NCI-H146 treated with DMSO at 0.1 percent for 48 hours (cell line): ENCODE results near the gene DDX19B.
"Not testable (repeated sequence)": the region's sequence is repeated elsewhere in the genome, so short reads cannot be mapped to it uniquely, and the experiment has no call there.

Experiments
- DNase-seq: peaks from one replicate; lab custom pipeline; 2025; ENCODE audit not compliant: unreplicated experiment; lab: John Stamatoyannopoulos, UW

The DDX19B gene

DNA sequence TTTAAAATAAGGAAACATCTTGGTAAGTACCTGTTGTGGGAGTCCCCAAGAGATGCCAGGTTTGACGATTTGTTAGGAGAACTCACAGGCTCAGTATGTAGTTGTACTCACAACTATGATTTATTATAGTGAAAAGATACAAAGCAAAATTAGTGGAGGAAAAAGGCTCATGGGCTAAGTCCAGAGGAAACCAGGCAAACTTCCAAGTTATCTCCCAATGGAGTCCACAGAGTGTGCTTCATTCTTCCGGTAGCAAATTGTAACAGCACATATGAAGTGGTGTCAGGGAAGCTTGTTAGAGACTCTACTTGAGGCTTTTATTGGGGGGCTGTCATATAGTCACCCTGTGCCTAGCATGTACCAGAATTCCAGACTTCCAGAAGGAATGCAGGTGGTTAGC lies 50.0 kb downstream of the DDX19B start:
- DNase-seq = no peak

DNA sequence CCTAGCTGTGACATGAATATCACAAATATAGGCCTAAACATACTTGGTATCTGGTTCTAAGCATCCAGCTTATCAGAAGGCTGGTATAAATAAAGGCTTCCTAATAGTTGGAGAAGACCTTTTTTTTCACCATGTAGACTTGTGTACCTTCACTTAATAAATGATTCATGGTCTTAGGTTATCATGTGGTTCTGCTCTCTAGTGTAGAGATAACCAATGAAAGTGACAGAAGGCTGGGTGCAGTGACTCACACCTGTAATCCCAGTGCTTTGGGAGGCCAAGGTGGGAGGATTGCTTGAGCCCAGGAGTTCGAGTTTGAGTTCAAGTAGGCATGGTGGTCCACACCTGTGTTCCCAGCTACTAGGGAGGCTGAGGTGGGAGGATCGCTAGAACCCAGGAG lies 50.8 kb downstream of the DDX19B start:
- DNase-seq = no peak

DNA sequence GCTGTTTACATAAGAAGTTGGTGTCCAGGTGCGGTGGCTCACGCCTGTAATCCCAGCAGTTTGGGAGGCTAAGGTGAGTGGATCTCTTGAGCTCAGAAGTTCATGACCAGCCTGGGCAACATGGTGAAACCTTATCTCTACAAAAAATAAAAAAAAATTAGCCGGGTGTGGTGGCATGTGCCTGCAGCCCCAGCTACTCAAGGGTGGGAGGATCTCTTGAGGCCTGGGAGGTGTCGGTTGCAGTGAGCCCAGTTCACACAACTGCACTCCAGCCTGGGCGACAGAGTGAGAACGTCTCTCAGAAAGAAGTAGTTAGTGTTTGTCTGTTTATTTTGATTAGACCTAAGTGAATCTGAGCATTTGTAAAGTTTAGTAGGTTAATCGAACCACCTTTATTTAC lies 60.6 kb downstream of the DDX19B start:
- no peak for DNase-seq

DNA sequence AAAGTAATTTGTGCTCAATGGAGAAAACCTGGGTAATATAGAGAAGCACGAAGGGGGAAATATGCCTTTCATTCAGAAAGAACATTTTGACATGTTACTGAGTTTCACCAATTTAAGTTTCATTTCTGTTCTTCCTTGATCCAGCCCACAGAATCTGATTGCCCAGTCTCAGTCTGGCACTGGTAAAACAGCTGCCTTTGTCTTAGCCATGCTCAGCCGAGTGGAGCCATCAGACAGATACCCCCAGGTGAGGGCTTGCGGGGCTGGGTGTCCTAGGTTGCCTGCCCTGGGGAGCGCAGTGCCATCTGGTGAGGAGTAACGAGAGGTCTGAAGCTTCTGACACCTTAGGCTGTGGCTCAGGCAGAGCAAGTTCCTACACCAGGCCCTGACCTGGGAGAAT lies 65.4 kb downstream of the DDX19B start:
- DNase-seq = no peak

DNA sequence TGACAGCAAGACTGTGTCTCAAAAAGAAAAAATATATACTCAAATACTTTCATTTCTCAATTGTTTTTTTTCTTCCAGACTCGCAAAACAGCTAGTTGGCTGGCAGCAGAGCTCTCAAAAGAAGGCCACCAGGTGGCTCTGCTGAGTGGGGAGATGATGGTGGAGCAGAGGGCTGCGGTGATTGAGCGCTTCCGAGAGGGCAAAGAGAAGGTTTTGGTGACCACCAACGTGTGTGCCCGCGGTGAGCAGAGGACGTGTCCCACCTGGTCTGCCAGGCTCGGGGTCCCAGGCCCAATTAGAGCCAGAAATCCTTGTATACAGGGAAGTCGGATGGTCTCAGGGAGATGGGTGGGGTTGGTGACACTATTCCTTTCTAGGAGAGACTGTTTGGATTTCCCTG lies 71.2 kb downstream of the DDX19B start:
- DNase-seq = not testable (repeated sequence)

DNA sequence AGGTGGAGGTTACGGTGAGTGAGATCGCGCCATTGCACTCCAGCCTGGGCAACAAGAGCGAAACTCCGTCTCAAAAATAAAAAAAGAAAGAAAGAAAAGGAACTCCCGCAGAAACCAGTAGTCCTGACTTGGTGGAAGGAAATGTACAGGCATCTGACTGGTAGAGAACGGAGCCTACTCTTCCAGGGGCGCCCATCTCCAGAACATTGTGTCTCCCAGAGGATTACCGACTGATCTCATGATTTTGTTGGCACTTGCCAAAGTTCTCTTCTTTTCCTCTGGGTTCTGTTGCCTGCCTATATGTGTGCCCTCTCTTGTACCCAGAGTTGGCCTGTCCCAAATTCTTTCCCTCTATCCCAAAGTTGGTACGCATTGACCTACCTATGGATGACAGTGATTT lies 71.9 kb downstream of the DDX19B start:
- no peak for DNase-seq

DNA sequence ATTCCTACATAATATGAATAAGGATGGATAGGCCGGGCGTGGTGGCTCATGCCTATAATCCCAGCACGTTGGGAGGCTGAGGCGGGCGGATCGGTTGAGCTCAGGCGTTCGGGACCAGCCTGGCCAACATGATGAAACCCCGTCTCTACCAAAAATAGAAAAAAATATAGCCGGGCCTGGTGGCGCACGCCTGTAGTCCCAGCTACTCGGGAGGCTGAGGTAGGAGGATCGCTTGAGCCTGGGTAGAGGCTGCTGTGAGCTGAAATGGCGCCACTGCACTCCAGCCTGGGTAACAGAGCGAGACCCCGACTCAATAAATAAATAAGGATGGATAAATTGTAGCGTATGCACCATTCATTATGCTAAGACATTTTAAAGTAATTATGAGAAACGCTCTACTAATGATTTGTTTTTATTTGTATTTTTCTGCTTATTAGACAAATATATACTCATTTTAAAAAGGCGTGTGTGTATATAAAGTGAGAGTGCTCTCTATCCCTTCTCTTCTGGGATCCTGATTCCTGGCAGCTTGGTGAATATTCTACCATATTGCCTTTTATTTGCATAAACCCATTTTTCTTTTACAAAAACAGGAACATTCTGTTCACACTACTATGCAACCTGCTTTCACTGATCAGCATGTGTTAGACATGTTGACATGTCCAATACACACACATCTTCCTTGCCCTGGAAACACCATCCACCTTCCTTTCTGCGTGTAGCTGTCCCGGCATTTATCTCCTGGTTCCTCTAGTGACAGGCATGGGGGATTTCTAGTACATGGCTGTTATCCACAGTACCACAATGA lies 74.1 kb downstream of the DDX19B start:
- no peak for DNase-seq

DNA sequence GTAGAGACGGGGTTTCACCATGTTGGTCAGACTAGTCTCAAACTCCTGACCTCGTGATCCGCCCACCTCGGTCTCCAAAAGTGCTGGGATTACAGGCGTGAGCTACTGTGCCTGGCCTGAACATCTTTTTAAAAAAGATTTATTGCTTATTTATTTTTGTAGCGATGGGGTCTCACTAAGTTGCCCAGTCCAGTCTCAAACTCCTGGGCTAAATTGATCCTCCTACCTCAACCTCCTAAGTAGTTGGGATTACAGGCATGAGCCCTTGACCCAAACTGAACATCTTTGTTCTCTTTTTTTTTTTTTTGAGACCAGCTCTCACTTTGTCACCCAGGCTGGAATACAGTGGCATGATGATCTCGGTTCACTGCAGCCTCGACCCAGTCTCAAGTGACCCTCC lies 75.2 kb downstream of the DDX19B start:
- no peak for DNase-seq

DNA sequence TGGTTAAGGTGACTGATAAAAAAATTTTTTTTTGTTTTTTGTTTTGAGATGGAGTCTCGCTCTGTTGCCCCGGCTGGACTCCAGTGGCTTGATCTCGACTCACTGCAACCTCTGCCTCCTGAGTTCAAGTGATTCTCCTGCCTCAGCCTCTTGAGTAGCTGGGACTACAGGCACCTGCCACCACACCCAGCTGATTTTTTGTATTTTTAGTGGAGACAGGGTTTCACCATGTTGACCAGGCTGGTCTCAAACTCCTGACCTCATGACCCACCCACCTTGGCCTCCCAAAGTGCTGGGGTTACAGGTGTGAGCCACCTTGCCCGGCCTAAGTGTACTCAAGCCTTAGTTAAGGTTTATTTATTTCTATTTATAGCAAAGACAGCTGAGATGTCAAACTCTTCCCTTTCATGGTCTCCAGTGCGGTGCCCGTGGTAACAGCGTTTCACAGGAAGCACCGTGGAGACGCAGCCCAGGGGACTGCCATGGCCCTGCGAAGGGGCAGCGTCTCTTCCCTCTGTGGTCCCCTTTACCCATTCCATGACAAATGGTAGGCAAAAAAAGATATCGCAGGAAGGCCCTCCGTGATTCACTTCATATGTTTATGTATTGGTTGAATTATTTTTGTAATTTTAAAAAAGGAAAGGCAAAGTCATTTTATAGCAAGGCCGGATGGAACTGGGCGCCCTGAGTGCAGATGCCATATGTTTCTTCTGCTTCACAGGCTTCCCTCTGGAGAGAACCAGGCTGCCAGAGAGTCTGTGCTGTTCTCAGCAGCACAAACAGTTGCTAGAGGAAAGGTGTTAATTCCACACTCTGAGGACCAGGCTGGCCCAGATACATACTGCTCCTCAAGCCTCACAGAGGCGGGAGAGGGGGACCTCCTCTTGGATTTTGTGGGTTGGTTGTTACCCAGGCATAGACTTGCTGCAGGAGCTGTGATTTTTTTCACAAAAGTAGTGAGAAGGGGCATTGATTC lies 76.9 kb downstream of the DDX19B start:
- no peak for DNase-seq

DNA sequence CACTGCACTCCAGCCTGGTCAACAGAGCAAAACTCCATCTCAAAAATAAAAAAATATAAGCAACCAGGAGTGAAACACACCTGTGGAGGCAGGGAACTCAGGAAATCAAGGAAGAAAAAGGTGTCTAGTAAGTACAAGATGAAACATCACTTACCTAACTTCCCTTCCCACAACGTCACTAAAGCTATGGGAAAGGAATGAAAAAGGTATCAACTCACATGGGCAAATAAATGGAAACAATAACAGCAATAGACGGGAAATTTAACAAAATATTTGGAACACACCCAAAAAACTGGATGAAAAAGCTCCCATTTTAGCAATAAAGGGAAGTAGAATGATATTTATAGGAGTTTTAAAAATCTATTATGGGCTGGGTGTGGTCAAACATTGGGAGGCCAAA lies 78.8 kb downstream of the DDX19B start:
- DNase-seq = no peak

DNA sequence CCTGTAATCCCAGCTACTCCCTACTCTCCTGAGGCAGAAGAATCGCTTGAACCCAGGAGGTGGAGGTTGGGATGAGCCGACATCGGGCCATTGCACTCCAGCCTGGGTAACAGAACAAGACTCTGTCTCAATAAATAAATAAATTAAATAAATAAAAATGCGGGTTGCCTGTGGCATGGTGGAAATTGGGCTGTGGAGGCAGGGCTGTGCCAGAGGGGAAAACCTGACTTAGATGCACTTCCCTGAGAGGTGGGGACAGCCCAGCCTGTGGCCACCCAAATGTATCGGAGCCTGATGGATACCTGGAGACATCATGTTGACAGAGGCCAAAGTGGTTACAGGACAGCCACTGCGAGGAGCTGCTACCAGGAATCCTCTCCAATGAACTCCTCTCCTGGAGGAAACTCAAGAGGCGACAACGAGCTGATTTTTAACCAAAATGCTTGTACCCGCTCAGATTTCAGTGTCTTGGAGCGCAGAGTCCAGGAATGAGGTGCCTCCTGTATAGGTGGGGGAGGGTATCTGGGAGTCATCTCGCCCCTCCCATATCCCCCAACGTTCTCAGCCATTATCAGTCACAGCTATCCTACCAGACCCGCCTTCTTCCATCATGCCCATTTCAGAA lies 80.0 kb downstream of the DDX19B start:
- DNase-seq = no peak

DNA sequence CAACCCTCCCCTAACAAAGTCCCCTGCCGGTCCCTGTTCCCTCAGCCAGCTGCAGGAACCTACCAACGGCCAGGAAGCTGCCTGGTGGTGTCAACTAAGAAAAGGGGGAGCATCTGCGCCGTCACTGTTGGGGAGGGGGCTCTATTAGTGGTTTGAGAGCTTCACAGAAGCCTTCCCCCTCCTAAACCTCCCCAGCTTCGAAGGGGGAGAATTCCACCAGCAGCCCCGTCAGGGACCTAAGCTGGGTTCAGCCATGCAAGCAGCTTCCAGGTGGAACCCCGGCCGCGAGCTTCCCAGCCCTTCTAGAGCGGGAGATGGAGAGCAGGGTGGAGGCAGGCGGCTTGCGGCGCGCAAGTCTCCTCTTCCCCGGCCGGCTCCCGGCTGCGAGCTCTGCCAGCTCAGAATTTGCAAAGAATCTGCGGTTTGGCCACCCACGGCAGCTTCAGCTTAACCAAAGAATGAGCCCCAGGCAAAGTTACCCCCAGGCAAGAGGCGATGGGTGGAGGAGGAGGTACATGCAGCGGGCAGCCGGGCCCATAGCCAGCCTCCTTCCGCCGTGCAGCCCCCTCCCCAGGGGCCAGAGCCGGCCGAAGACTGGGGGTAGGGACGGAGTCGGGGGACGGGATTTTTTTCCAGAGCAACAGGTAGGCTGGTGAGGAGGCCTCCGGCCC lies 81.4 kb downstream of the DDX19B start:
- DNase-seq = peak; percentile 20

DNA sequence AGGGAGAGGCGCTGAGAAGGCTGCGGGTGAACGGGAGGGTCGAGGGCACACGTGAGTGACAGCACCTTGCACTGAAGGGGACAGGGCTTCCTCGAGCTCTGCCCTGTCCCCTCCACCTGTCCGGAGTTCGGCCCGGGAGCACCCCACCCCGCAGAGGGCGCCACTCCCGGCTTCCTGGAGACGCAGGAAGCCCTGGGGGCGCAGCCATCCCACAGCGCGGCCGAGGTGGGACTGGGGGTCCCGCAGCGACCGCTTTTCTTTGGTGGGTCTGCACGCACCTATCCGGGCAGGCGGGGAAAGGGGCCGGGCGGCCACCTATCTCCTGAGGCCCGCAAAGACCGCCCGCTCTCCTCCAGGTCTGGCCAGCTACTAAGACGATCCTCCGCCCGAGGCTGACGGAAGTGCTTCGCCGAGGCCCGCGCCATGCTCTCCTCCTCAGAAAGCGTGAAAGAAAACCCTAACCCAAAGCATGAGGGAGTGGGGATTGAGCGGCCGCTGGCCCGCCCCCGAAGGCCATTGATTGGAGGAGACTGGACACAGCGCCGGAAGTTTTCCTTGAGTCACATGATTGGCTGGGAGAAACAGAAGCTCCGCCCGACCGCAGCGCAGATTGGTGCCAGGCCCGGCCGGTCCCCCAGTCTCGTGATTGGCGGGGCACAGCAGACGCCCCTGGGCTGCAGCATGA lies 82.1 kb downstream of the DDX19B start:
- DNase-seq = peak; percentile 93

DNA sequence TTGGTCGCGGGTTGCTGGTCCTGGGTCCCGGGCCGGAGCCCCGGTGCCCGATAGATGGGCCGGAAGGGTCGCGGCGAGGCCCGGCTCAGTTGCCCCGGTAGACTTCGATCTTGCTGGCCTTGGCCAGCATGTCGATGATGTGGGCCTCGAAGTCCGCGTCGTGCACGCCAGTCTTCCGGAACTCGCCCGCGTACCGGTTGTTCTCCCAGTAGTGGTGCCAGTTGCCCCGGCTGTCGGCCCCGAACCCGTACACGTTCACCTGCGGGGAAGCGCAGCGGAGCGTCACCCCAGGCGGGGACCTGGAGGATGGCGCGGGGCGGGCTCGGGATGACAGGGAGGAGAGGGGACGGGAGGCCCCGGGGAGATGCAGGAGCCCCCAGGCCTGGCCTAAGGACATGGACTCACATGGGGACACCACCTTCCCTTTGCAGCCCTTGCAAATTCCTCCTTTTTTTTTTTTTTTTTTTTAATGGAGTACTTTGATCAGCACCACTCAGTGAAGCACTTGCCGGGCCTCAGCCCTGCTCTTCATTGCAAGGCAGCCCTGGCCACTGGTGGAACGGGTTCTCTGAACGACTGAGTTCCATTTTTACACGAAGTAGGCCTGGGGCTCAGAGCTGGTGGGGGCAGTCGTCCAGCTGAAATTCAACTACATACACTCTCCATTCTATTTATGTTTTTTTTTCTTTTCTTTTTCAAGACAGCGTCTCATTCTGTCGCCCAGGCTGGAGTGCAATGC lies 82.8 kb downstream of the DDX19B start:
- DNase-seq = no peak

DNA sequence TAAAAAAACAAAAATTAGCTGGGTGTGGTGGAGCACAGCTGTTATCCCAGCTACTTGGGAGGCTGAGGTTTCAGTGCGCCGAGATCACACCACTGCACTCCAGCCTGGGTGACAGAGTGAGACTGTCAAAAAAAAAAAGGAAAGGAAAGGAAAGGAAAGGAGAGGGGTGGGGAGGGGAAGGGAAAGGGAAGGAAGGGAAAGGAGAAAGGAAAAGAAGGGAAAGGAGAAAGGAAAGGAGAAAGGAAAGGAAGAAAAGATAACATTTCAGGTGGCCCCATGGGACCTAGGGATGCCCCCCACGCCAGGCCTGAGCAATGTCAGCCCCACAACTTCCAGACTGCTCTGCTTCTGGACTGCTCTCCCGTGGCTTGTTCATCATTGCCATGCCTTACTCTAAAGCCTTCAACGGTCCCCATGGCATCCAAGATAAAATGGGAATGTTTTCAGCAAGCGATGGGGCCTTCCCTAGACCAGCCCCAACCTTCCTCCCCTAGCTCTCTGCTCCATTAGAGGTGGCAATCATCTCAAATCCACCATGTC lies 84.5 kb downstream of the DDX19B start:
- no peak for DNase-seq
